GM12875 (cell line): Measurements from ENCODE around the gene PTBP1.

Experiments used
- H3K4me3 ChIP-seq: one replicate; pipeline ENCODE4 v1.5.1; 2011; ENCODE audit warnings: low read depth, low read length, control low read depth
- CTCF ChIP-seq: IDR thresholded peaks from 2 replicates; pipeline ENCODE4 v1.5.1; 2011; ENCODE audit warnings: low read depth, mild to moderate bottlenecking, control low read depth, inconsistent platforms, low read length, moderate library complexity, borderline replicate concordance; ENCODE audit not compliant: insufficient read depth

Gene PTBP1

GRCh38 chr19:825897-826644 is 28.8 kb downstream of the PTBP1 start:
- no peak overlapping the region for H3K4me3 ChIP-seq
- no peak for TF ChIP-seq CTCF

- H3K4me3 ChIP-seq = no peak overlapping the region
- no peak for TF ChIP-seq CTCF
Measured at GRCh38 chr19:827314-827709, 30.1 kb downstream of the PTBP1 start.

- H3K4me3 ChIP-seq = no peak within 1 kb of the TSS
- TF ChIP-seq CTCF = no peak
Measured at GRCh38 chr19:827710-828321, 30.6 kb downstream of the PTBP1 start, which contains the start of gene AZU1. AZU1 (plus strand) TSS chr19:827837; CDS start chr19:827847, 10 bp downstream.

GRCh38 chr19:829129-829758 is 32.0 kb downstream of the PTBP1 start:
- TF ChIP-seq CTCF = no peak
- H3K4me3 ChIP-seq = no peak overlapping the region

- no peak for TF ChIP-seq CTCF
- H3K4me3 ChIP-seq = no peak overlapping the region
Measured at GRCh38 chr19:831407-832369, 34.4 kb downstream of the PTBP1 start.

- no peak overlapping the region for H3K4me3 ChIP-seq
- no peak for TF ChIP-seq CTCF
Measured at GRCh38 chr19:834216-834615, 37.0 kb downstream of the PTBP1 start.
